GM20000 (cell line): Measurements from ENCODE around the gene BMPR1A.

Source experiments
- DNase-seq: peaks from one replicate; pipeline ENCODE4 v3.0.0; 2012; ENCODE audit warnings: low spot score
- TF ChIP-seq, protein P1 (sequence below): IDR thresholded peaks from 2 replicates; pipeline ENCODE4 v1.5.1; 2012; ENCODE audit warnings: mild to moderate bottlenecking, control low read depth; ENCODE audit errors: extremely low read depth, missing control alignments

Gene BMPR1A

DNA sequence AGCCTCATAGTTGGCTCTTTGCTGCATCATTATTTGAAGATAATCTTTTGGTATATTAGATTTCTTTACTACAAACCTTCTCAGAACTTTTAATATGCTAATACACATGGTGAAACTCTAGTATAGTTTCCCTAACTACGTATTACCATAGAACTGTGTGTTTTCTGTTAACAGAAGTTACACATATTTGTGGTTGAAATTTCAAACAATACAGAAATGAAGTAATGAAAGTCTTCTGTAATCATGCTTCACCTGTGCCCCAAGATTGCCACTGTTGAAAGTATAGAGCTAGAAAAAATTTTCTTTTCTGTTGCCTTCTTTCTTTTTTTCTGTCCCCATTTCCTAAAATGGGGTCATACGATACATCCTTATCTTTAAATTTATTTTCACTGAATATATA is 9.1 kb downstream of the BMPR1A start:
- TF ChIP-seq, protein P1, sequence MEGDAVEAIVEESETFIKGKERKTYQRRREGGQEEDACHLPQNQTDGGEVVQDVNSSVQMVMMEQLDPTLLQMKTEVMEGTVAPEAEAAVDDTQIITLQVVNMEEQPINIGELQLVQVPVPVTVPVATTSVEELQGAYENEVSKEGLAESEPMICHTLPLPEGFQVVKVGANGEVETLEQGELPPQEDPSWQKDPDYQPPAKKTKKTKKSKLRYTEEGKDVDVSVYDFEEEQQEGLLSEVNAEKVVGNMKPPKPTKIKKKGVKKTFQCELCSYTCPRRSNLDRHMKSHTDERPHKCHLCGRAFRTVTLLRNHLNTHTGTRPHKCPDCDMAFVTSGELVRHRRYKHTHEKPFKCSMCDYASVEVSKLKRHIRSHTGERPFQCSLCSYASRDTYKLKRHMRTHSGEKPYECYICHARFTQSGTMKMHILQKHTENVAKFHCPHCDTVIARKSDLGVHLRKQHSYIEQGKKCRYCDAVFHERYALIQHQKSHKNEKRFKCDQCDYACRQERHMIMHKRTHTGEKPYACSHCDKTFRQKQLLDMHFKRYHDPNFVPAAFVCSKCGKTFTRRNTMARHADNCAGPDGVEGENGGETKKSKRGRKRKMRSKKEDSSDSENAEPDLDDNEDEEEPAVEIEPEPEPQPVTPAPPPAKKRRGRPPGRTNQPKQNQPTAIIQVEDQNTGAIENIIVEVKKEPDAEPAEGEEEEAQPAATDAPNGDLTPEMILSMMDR = no peak
- no peak for DNase-seq

DNA sequence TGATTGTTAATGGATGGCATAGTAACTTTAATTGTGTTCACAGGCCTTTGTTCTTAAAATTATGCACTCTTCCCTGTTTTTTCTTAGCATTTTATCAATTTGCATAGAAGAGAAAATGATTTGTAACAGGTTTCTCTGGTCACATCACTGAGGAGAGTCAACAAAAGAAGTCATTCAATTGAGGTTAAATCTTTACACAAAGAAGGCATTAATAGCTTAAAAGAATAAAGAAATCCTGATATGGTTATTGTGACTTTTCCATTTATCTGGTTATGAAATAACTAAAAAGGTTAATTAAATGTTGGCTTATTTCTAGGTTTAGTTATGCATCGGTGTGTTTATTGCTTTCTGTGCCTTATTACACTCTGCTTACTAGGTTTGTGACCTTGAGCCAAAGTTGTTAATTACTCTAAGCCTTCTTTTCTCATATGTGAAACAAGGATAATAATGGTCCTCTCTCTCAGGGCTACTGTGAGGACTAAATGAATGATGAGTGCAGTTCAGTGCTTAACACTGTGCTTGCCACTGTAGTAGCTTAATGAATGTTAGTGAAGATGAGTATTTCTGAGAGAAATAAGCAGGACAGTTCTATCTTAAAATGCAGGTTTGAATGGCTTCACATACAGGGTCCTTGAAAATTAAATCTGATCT is 12.1 kb downstream of the BMPR1A start:
- DNase-seq = no peak
- TF ChIP-seq, protein P1 = no peak

DNA sequence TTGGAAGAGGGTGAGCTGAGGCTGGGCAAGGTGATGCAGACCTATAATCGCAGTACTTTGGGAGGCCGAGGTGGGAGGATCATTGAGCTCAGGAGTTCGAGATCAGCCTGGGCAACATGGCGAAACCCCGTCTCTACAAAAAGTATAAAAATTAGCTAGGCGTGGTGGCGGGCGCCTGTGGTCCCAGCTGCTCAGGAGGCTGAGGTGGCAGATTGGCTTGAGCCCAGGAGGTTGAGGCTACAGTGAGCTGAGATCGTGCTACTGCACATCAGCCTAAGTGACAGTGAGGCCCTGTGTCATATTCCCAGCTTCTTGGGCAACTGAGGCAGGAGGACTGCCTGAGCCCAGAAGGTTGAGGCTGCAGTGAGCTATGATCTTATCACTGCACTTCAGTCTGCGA is 13.6 kb downstream of the BMPR1A start:
- no peak for DNase-seq
- TF ChIP-seq, protein P1 = no peak

DNA sequence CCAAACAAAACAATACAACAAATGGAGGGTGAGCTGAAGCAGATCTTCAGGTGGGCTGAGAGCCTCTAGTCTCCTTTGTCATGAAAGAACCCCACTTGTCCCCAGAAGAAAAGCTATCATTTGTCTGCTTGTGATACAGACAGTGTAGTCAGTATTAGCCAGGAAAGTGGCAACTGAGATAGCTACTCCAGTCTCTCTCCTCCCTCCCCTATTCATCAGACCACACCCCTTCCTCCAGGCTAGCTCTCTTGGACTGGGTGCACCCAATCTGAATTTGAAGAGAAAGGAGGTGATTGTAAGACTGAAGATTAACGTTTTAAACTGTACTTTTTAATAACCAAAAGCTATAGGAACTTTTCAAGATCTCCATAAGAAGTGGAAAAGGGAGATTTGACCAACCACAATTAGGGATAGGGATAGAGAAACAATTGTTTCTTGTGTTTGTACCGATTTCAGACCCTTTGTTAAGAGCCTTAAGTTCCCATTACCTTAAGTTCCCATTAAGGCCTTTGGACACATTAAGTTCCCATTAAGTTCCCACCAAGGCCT is 14.1 kb downstream of the BMPR1A start:
- DNase-seq = no peak
- TF ChIP-seq, protein P1 = no peak

DNA sequence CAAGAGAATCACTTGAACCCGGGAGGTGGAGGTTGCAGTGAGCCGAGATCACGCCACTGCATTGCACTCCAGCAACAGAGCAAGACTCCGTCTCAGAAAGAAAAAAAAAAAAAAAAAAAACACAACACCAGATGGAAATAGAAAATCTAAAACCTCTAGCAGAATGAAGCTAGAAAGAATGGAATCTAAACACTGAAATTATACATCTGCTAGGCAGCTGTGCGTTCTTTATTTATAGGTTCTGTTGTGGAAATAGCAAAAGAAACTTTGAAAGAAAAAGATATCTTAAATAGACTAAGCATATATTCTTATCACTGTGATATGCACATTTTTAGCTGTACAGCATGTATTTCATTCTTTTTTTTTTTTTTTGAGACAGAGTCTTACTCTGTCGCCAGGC is 17.1 kb downstream of the BMPR1A start:
- TF ChIP-seq, protein P1 = no peak
- DNase-seq = no peak

DNA sequence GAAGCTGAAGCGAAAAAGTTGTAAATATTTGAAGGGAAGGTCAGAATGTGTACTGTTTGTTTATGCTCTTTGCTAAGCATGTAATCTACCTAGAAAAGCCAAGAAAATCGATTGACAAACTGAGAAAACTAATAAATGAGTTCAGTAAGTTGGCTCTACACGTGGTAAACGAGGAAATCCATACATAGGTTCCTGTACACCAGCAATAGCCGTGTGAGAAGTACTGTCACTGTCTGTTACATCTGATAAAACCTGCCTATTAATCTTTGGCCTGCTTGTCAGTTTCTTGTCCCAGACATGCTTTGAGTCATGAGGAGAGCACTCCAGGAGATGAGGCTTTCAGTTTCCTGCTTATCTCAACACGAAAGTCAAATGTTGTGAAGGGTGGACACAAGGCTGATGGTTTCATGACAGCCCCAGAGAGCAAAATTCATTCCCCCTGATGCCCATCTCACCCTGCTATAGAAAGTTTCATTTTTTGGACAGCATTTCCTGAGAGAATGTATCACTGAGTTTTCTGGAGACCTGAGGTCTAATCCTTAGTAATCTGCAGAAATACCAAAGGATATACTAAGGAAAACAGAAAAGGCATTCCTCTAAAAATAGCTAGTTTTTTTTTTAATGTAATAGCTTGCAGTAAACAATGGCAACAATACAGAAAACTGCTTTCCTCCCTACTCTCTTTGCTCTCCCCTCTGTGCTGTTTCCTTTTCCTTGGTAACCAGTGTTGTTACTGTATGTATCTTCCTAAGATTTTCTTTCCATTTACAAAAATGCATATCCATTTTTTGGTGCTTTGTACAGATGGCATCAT is 18.8 kb downstream of the BMPR1A start:
- DNase-seq = no peak
- TF ChIP-seq, protein P1 = no peak

DNA sequence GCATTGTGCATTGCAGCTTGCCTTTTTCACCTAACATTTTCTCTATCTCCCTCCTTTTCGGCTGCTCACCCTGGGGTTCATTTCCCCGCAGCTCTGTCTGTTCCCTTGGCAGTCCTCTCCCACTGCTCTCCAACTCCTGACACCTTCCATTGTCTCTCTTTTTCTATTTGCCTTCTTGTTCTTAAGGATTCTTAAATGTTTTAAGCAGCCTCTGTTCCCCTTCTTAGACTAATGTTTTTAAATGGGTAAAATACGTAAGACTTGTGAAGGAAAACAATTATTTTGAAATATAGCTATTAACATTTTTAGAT is 19.4 kb downstream of the BMPR1A start:
- TF ChIP-seq, protein P1 = no peak
- DNase-seq = no peak
